Measurements from ENCODE around the gene MPP2. TPM values are rescaled to one million over a fixed set of nuclear protein-coding genes. Genes with fewer than 3 reads are reported as not detected.
A peak's percentile ranks its signal among the peaks of the same experiment; 100 is the strongest.

Gene MPP2
- total and polyA plus RNA-seq, 11 donors: 6.7 to 22.3 (median 13.6) TPM

GRCh38 chr17:43875476-43876147 is 31.7 kb downstream of the MPP2 start:
- 86 to 95% (median 91%) methylated on average over 3 of the region's 3 CpGs for WGBS, 4 donors

GRCh38 chr17:43874293-43874692 is 33.0 kb downstream of the MPP2 start:
- Histone ChIP-seq H3K9me3 (no peaks in the 10 kb centered on the region), H3K27ac (peak overlapping the region in 11 of 12 donors; percentile 26 to 84 (median 61)), H3K4me1 (peaks cover 0 to 48% (median 9%) of the 10 kb centered on the region in 12 donors), H3K4me3 (peak overlapping the region in 1 of 12 donors; percentile 47), H3K36me3 (peaks cover 0 to 13% (median 0%) of the 10 kb centered on the region in 9 donors), H3K27me3 (no peaks in the 10 kb centered on the region)
- WGBS, 4 donors: 34 to 52% (median 40%) methylated on average over 3 of the region's 3 CpGs
- ATAC-seq (peak; percentile 41 to 65 (median 48)), DNase-seq (peak in 4 of 5 donors; percentile 48 to 80 (median 68))
- TF ChIP-seq CTCF (IDR thresholded peaks at IDR 0.05): no peak
- TF ChIP-seq POLR2A (IDR thresholded peaks at IDR 0.05): no peak
- intact Hi-C loops (cut with DNase I): loop anchor here in 1 of 10 donors (10.0 kb wide), 1 partner anchor 121 kb away; no protein-coding TSS in a partner anchor

More at GRCh38 chr17:43875476-43876147, 31.7 kb downstream of the MPP2 start:
- Histone ChIP-seq H3K27ac (peak overlapping the region in 2 of 12 donors; percentile 64 to 84), H3K27me3 (no peaks in the 10 kb centered on the region), H3K4me1 (peaks cover 0 to 48% (median 9%) of the 10 kb centered on the region in 12 donors), H3K4me3 (no peak overlapping the region), H3K9me3 (no peaks in the 10 kb centered on the region), H3K36me3 (peaks cover 0 to 15% (median 0%) of the 10 kb centered on the region in 9 donors)
- TF ChIP-seq CTCF (IDR thresholded peaks at IDR 0.05) (no peak), POLR2A (IDR thresholded peaks at IDR 0.05) (no peak)
- no peak for ATAC-seq
- DNase-seq: no peak
- intact Hi-C loops (cut with DNase I): loop anchor here in 1 of 10 donors (10.0 kb wide), 1 partner anchor 119 kb away; no protein-coding TSS in a partner anchor

- no peak for TF ChIP-seq CTCF (IDR thresholded peaks at IDR 0.05)
- TF ChIP-seq POLR2A (IDR thresholded peaks at IDR 0.05): no peak
- peaks cover 0 to 13% (median 0%) of the 10 kb centered on the region in 9 donors for H3K36me3 ChIP-seq
- WGBS, 4 donors: 67 to 73% (median 68%) methylated on average over 6 of the region's 6 CpGs
- DNase-seq (no peak), ATAC-seq (no peak)
- H3K9me3 ChIP-seq: no peaks in the 10 kb centered on the region
- no peaks in the 10 kb centered on the region for H3K27me3 ChIP-seq
- peak overlapping the region in 1 of 12 donors; percentile 47 for H3K4me3 ChIP-seq
- peaks cover 0 to 45% (median 9%) of the 10 kb centered on the region in 12 donors for H3K4me1 ChIP-seq
- intact Hi-C loops (cut with DNase I): loop anchor here in 1 of 10 donors (10.0 kb wide), 1 partner anchor 121 kb away; no protein-coding TSS in a partner anchor
- H3K27ac ChIP-seq: peak overlapping the region in 11 of 12 donors; percentile 6 to 84 (median 61)
Observed at GRCh38 chr17:43873815-43874214, 33.5 kb downstream of the MPP2 start.

GRCh38 chr17:43873091-43873490 is 34.2 kb downstream of the MPP2 start:
- WGBS, 4 donors: 66 to 74% (median 70%) methylated on average over 5 of the region's 5 CpGs
- peak overlapping the region in 5 of 12 donors; percentile 1 to 84 (median 56) for H3K27ac ChIP-seq
- no peaks in the 10 kb centered on the region for H3K9me3 ChIP-seq
- H3K36me3 ChIP-seq: peaks cover 0 to 13% (median 0%) of the 10 kb centered on the region in 9 donors
- peaks cover 0 to 38% (median 5%) of the 10 kb centered on the region in 12 donors for H3K4me1 ChIP-seq
- intact Hi-C loops (cut with DNase I): loop anchor here in 1 of 10 donors (10.0 kb wide), 1 partner anchor 122 kb away; no protein-coding TSS in a partner anchor
- TF ChIP-seq CTCF (IDR thresholded peaks at IDR 0.05): peak in 1 of 12 donors; percentile 28
- TF ChIP-seq POLR2A (IDR thresholded peaks at IDR 0.05): no peak
- ATAC-seq (no peak), DNase-seq (no peak)
- H3K4me3 ChIP-seq: peak overlapping the region in 1 of 12 donors; percentile 47
- no peaks in the 10 kb centered on the region for H3K27me3 ChIP-seq
